MCF 10A (cell line): Measurements from ENCODE around the gene TMEM252. TPM values are rescaled to one million over a fixed set of nuclear protein-coding genes. Genes with fewer than 3 reads are reported as not detected.

Experiments
- BruUV-seq: library from RNA; stranded (reverse); fragments of 400-500 nt; replicated peaks from 2 replicates; lab custom pipeline; 2021; lab: Mats Ljungman, UMichigan
- CTCF ChIA-PET: fragments of 300-600 bp; sonication (Branson Sonifier 250); formaldehyde crosslinking; extraction: SDS; loops from one replicate; lab custom pipeline; 2021; ENCODE audit warnings: antibody characterized with exemption, inconsistent platforms; lab: Yijun Ruan, JAX
- POLR2A ChIA-PET: fragments of 300-600, 350-650 bp; sonication (Branson Sonifier 250); formaldehyde crosslinking; extraction: SDS; loops from one replicate; lab custom pipeline; 2020; ENCODE audit warnings: antibody characterized with exemption, inconsistent platforms; lab: Yijun Ruan, JAX
- DNase-seq: peaks from one replicate; pipeline ENCODE4 v3.0.0-alpha.2; 2018; ENCODE audit not compliant: unreplicated experiment
- H3K27ac Mint-ChIP-seq: one replicate; pipeline ENCODE4 v1.8.0; 2022; ENCODE audit warnings: mild to moderate bottlenecking, low read depth, mixed read lengths; ENCODE audit not compliant: unreplicated experiment
- H3K27me3 Mint-ChIP-seq: one replicate; pipeline ENCODE4 v1.8.0; 2022; ENCODE audit warnings: mixed read lengths; ENCODE audit not compliant: insufficient read depth, unreplicated experiment
- H3K36me3 Mint-ChIP-seq: one replicate; pipeline ENCODE4 v1.8.0; 2022; ENCODE audit warnings: mild to moderate bottlenecking, moderate library complexity, mixed read lengths; ENCODE audit not compliant: insufficient read depth, unreplicated experiment
- H3K4me1 Mint-ChIP-seq: one replicate; pipeline ENCODE4 v1.8.0; 2022; ENCODE audit warnings: mixed read lengths; ENCODE audit not compliant: insufficient read depth, unreplicated experiment
- H3K4me3 Mint-ChIP-seq: one replicate; pipeline ENCODE4 v1.8.0; 2022; ENCODE audit warnings: mild to moderate bottlenecking, moderate library complexity, mixed read lengths; ENCODE audit not compliant: unreplicated experiment
- H3K9me3 Mint-ChIP-seq: one replicate; pipeline ENCODE4 v1.8.0; 2022; ENCODE audit warnings: mixed read lengths; ENCODE audit not compliant: unreplicated experiment
- CTCF ChIP-seq: fragments of 200-600 bp; IDR thresholded peaks from one replicate; pipeline ENCODE4 v1.8.0; 2022; ENCODE audit warnings: antibody characterized with exemption, mild to moderate bottlenecking; ENCODE audit not compliant: unreplicated experiment
- intact Hi-C: fragments of 100-400 bp; cut with micrococcal nuclease; formaldehyde crosslinking; loops from 2 replicates; pipeline ENCODE4 v1.14.1; 2022
- total RNA-seq: library from RNA; stranded (reverse); gene quantifications from 2 replicates; pipeline ENCODE4 v1.2.3, GENCODE V29; 2022

The TMEM252 gene
- total RNA-seq, 1 experiment from 2014 or later = not detected

GRCh38 chr9:68495247-68495646 lies 45.4 kb downstream of the TMEM252 start:
- Mint-ChIP-seq H3K36me3 (no peaks in the 10 kb centered on the region), H3K4me3 (no peak overlapping the region), H3K9me3 (no peaks in the 10 kb centered on the region), H3K27ac (no peak overlapping the region), H3K4me1 (peaks cover 3% of the 10 kb centered on the region), H3K27me3 (peaks cover 53% of the 10 kb centered on the region)
- no TSS peak for BruUV-seq
- no peak for DNase-seq
- ChIA-PET CTCF (interaction anchor here (1.3 to 1.9 kb wide), 2 partner anchors 14 to 152 kb away, joined by 4 to 7 read pairs; no protein-coding TSS in a partner anchor), POLR2A (no interaction called here)
- intact Hi-C loops = no loop called here
- TF ChIP-seq CTCF = no peak

- no peak overlapping the region for H3K4me3 Mint-ChIP-seq
- no peak for TF ChIP-seq CTCF
- POLR2A ChIA-PET = interaction anchor here (0.7 kb wide), 1 partner anchor 66 kb away, joined by 3 read pairs; no protein-coding TSS in a partner anchor
- intact Hi-C loops = no loop called here
- peaks cover 53% of the 10 kb centered on the region for H3K27me3 Mint-ChIP-seq
- H3K4me1 Mint-ChIP-seq = no peaks in the 10 kb centered on the region
- no peak overlapping the region for H3K27ac Mint-ChIP-seq
- DNase-seq = no peak
- H3K9me3 Mint-ChIP-seq = no peaks in the 10 kb centered on the region
- H3K36me3 Mint-ChIP-seq = no peaks in the 10 kb centered on the region
- BruUV-seq = no TSS peak
- CTCF ChIA-PET = interaction anchor here (0.6 to 1.9 kb wide), 5 partner anchors 12 to 560 kb away, joined by 3 to 7 read pairs (median 3); no protein-coding TSS in a partner anchor
Measured at GRCh38 chr9:68493958-68494577, 46.6 kb downstream of the TMEM252 start.

GRCh38 chr9:68493541-68493940 lies 47.1 kb downstream of the TMEM252 start:
- Mint-ChIP-seq H3K36me3 (no peaks in the 10 kb centered on the region), H3K27me3 (peaks cover 53% of the 10 kb centered on the region), H3K27ac (no peak overlapping the region), H3K4me3 (no peak overlapping the region), H3K9me3 (no peaks in the 10 kb centered on the region), H3K4me1 (no peaks in the 10 kb centered on the region)
- DNase-seq = no peak
- ChIA-PET POLR2A (interaction anchor here (0.7 kb wide), 1 partner anchor 67 kb away, joined by 3 read pairs; no protein-coding TSS in a partner anchor), CTCF (interaction anchor here (0.6 to 1.9 kb wide), 5 partner anchors 11 to 560 kb away, joined by 3 to 7 read pairs (median 3); no protein-coding TSS in a partner anchor)
- no TSS peak for BruUV-seq
- no peak for TF ChIP-seq CTCF
- intact Hi-C loops = no loop called here

- Mint-ChIP-seq H3K36me3 (no peaks in the 10 kb centered on the region), H3K27me3 (peaks cover 53% of the 10 kb centered on the region), H3K4me1 (no peaks in the 10 kb centered on the region), H3K27ac (no peak overlapping the region), H3K4me3 (no peak overlapping the region), H3K9me3 (no peaks in the 10 kb centered on the region)
- intact Hi-C loops = no loop called here
- no peak for TF ChIP-seq CTCF
- BruUV-seq = no TSS peak
- no peak for DNase-seq
- POLR2A ChIA-PET = no interaction called here
- CTCF ChIA-PET = interaction anchor here (0.7 to 1.1 kb wide), 3 partner anchors 12 to 561 kb away, joined by 3 to 4 read pairs (median 3); no protein-coding TSS in a partner anchor
Measured at GRCh38 chr9:68492806-68493205, 47.9 kb downstream of the TMEM252 start.
